Stimulated activated CD4-positive, alpha-beta T cell treated with anti-CD3 and anti-CD28 coated beads, Interleukin-12 subunit alpha, Interleukin-12 subunit beta, amount 100 ng/mL, for 4 hours (primary cell): ENCODE measurements around the gene SNRK.

Source experiments
- DNase-seq: peaks from one replicate; pipeline ENCODE4 v3.0.0-alpha.2; 2020

Gene SNRK

DNA sequence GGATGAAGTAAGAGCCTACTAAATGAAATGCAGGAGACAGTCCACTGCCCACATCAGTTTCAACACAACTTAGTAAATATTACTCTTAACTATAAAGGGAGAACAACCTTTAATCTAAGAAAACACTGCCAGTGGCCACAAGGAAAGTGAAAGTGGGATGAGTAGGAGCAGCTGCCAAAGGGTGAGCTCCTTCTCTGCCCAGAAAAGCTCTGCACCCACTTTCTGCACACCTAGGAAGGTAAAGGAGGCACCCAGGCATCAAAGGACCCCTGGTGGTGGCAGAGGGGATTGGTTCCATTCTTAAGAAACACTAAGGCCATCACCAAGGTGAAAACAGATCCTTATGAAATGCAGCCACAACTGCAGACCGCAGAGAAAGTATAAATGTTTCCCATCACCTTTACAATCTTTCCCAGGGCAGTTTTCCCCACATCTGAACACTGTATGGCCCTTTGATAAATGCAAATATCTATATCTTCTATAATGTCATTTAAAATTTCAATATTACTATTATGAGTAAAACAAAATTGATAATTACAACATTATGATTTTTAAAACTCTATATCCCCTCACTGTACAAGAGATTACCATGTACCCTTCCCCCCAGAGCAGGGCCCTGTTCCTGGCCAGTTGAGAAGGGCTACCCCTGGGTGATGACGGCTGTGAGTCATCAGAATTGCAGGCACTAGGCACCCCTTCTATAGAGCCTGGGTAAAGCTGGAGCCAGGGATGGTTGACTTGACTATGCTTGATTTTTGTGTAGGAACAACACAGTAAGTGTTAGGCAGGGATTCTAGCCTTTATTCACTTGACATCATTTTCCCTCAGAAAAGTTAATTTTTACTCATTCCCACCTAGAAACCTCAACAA lies 92.0 kb downstream of the SNRK start:
- peak; percentile 59 for DNase-seq

DNA sequence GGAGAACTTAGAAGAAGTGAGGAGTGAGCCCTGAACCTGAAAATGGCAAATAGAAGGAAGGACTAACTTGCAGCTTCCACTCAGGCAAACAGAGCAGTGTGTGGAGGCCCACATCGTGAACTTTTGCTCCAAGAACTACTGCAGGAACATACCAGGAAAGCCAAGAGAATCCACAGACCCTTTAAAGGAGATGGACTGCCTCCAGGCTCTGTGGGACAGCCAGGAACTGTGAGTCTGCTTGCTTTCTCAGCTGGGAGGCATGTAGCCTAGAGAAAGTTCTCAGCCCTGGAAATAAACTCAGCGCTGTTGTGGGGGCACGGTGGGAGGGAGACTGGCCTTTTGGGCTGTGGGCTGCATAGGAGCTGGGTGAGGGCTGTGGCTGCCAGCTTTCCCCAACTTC lies 93.0 kb downstream of the SNRK start:
- DNase-seq, result no peak

DNA sequence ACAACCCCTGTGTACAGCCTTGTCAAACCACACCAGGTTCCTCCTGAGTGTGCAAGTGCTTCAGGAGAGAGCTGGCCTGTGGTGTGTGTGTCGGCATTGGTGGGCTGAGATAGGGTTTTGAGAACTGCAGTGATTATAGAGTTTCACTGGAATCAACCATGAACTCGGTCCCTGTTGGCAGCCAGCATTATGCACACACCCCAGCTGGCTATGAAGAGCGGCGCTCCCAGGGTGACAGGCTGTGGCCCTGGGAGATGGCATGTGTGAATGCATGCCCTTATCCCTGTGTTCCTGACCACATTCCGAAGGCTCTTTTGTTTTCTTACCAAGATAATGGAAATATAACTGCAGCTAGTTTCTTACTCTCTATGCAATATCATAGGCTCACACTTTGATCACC lies 101.8 kb downstream of the SNRK start:
- DNase-seq, result no peak

DNA sequence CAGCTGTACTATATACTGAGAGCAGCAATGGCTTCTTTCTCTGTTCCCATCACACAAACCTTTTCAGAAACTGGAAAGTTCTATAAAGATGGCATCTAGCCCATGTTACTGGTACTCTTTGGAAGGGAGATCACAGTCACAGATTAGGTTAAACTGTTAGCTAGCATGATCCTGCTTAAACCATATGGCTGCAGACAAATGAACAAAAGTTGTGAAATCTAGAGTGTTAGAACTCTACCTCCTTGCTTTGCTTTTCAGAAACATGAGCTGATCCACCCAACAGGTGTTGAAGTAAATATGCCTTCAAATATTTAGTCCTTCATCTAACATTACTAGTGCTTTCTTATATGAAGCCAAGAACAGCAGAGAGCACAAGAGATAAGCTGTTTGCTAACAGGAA lies 102.6 kb downstream of the SNRK start:
- no peak for DNase-seq

DNA sequence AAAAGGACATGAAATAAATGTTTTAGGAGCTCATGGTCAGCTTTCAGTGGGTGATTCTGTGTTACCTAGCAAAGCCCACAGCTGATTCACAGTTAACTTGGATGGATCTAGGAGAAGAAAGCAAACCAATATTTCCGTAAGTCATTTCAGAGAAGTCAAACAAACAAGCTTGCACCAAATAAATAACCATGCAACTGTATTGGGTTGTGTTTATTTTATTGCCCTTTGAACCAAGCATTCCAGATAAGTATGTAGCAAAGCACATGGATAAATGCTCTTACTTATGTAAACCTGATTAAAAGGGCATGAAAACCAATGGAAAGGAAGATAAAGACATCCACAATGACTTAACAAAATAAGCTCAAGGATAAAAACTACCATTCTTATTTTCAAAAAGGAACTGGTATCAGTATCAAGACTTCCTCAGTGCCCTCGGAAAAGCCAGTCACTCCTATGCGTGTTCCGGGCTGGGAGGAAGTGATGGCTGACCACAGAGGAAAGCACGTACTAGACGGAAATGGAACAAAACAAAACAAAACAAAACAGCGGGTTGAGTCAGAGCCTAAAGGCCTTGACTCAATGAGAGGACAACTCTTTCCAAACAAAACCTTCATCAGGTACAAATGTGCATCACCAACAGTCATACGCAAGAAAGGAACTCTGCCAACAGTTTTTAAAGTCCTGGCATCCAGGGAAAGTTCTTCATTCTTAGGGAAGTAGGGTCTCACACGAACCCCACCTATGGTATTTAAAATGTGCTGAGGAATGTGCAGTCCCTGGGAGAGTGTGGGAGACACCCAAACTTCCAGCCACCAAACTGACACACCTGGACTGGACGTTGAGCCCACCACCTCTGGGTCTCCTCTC lies 103.3 kb downstream of the SNRK start:
- peak; percentile 28 for DNase-seq

DNA sequence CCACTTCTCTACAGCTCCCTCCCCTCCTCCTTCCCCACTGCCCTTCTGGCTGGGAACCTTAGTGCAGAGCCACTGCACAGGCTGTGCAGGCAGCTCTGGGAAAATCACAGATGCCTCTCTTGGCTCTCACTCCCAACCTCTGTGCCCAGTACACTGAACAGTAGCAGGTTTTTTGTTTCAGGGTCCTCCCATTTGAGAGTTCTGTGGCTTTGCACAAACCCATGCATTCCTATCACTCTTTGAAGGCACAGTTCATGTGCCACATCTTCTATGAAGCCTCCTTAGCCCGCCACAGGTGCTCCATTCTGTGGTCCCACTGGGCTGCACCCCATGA lies 103.9 kb downstream of the SNRK start:
- no peak for DNase-seq

DNA sequence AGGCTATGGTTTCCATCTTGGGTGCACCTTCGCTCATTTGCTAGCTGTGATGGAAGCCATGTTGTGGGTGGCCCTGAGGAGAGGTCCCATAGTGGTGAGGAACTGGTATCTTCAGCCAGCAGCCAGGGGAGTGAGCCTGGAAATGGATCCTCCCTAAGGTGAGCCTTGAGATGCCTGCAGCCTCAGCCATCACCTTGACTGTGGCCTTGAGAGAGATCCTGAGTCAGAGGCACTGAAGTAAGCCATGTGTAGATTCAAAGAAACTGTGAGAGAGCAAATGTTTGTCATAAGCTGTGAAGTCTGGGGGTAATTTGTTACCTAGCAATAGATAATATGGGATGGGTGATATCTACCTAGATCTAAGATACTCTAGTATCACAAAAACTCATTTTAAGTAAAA lies 105.3 kb downstream of the SNRK start:
- DNase-seq, result no peak

DNA sequence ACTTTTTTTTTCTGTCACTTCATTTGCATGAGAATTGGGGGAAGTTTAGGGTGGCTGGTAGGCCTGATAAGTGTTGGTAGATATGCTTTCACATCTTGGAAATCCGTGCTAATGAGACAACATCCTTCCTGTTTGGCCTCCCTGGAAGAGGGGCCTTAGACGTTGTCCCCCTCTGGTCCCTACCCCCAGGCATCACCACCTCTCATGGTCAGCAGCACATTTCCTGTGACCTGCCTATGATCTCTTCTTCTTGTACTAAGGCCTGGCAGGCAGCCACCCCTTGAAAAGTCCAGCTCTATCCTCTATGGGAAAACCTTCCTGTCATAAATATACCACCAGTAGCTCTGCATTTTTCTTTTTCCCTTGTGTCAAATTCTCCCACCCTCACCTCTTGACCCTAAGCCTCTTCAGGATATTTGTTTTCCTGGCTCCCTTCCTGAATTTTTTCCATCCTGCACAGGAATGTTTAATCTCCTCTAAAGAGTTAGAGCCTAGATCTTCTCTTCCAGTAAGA lies 107.8 kb downstream of the SNRK start:
- no peak for DNase-seq

DNA sequence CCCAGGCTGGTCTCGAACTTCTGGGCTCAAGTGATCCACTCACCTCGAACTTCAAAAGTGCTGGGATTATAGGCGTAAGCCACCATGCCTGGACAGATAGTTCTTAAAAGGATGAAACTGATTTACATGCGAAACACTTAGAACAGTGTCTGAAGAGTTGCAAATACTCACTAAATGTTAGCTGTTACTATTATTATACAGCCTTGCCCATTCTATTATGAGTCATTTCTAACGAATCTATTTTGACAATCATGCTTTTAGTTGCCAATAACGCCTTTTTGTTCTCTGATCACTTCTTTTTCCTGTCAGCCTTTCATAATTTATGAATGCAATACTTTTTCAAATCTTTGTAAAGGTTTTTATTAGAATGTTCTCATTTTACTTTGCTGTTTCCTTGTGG lies 112.7 kb downstream of the SNRK start:
- DNase-seq, result no peak

DNA sequence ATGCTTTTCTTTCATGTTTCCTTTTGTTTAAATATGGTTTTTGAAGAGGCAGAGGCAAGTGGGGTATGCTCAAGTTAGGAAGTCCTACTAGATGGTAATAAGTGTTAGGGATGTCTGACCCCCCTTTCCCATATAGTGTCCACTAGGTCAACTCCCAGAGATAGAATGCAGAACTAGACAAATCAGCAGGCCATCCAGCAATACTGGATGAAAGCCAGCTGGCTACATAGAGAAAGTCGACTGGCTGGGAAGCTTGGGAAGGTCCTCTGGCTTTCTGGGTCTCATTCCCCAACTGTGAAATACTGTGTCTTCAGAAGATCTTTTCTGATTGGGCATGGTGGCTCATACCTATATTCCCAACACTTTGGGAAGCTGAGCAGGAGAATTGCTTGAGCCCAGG lies 113.8 kb downstream of the SNRK start:
- DNase-seq, result no peak
